Cerebellar nuclear complex (tissue), 1 donor: ENCODE data around the gene COX7A2L.

Experiments
- DNase-seq, 2 experiments: peaks; one replicate each; lab custom pipeline; 2025; lab: John Stamatoyannopoulos, UW

COX7A2L gene

GRCh38 chr2:42317945-42318344 is 43.1 kb downstream of the COX7A2L start:
- no peak for DNase-seq

DNA sequence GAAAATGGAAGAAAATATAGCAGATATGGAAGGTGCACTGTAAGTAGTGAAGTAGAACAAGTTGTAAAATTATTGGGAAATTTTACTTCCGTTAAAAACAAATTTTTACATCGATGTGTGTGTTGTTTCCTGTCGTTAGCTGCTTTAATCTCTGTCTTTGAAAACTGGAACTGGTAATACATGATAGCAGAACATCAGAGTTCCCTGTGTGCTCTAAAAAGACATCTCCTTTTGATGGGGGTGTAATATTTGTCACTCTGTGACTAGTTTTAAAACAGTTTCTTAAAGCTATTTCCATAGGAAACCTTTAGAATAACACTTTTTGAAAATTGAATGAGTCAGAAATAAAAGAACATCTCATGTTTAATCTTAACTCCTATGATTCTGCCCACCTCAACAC is 43.5 kb downstream of the COX7A2L start:
- DNase-seq = no peak

DNA sequence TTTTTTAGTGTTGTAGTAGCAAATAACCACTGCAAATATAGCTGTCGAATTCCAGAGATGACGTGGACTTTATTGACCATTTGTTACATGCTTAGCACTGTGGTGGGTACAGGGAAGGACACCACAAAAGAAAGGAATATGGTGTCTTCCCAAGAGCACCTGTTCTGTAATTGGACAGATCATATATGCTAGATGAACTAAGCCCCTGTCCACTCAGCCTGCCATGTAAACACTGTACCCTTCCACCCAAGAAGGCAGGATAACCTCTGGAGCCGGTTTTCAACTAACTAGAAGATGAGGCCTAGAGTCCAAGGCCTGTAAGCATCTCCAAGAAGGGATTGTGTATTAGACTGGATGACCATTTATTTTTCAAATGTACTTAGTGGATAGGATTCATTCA is 44.1 kb downstream of the COX7A2L start:
- no peak for DNase-seq

DNA sequence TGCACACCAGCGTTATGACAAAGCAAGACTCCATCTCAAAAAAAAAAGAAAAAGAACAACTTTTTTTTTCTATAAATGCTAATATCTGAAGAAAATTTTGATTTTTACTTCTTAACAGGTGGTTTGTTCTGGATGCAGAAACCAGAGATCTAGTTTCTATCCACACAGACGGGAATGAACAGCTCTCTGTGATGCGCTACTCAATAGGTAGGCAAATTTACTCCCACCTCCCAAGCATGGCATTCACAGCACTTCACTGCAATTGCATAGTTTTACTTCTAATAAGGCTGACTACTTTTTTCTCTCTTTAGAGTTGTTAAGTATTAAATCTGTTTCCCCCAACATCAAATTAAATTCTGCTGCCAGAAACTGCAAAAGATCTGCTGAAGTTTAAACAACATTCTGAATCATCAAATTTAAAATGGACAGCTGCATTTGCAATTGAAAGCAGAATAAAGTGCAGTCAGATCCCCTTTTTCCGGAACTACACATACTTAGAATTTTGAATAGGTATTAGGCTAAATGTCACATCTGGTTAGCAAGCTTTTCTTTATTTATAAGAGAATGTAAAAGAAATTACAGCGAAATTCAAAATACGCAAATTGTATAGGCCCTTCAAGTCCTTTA is 45.1 kb downstream of the COX7A2L start:
- no peak for DNase-seq

DNA sequence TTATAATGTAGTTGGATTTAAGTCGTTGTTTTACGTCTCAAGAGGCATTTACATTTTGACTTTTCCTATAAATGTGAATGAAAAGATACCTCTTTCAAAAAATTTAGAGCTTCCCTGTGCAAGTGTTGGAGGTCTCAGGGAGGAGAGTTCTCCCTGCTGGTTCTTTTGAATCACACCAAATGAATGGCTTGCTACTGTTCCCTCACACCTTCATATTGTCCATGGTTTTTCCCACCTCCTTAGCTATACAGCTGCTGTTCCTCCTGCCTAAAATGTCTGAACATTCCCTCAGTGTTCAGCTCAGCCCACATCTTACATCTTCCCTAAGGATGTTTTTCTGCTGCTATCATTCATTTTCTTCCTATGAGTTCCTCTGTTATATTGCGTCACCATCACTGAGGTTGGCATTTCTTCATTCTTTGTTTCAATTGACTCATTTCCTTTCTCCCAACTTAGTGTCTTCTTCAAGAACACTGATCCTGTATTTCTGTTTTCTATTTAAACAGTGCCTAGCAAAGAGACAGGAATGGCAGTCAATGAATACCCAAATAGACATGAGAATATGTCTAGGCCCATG is 46.0 kb downstream of the COX7A2L start:
- no peak for DNase-seq

DNA sequence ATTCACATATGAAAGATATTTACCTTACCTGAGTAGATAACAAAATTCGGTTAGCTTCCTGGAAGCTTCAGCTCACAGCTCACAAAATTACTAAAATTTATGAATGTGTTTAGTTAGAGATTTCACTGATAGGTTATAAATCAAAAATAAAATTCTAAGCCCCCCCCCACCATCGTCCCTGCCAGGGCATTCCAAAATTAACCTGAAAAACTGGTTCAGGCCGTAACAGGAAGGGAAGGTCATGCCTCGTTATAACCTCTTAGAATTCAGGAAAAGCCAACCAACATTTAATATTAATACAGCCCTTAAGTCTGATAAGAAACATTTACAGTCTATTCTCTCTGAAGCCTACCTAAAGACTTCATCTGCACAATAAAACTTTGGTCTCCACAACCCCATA is 48.9 kb downstream of the COX7A2L start:
- DNase-seq = no peak

DNA sequence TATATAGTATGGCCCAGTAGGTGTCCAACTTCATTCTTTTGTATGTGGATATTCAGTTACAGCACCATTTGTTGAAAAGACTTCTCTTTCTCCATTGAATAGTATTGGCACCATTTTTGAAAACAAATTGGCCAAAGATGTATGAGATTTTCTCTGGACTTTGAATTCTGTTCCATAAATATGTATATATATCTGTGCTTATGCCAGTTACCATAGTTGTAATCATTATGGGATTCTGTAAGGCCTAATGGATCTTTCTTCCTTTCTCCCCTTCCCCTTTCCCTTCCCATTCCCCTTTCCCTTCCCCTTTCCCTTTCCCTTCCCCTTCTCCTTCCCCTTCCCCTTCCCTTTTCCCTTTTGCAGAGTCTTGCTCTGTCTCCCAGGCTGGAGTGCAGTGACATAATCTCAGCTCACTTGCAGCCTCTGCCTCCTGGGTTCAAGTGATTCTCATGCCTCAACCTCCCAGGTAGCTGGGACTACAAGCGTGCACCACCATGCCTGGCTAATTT is 51.0 kb downstream of the COX7A2L start:
- DNase-seq = no peak

DNA sequence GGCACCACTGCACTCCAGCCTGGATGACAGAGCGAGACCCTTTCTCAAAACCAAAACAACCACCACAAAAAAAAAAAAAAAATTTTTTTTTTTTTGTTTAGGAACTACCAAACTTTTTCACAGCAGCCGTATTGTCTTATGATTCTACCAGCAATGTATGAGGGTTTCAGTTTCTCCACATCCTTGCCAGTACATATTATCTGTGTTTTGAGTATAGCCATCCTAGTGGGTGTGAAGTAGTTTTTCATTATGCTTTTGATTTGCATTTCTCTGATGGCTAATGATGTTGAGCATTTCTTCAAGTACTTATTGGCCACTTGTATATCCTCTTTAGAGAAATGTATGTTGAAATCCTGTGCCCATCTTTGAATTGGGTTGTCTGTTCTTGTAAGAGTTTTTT is 51.7 kb downstream of the COX7A2L start:
- DNase-seq = no peak

DNA sequence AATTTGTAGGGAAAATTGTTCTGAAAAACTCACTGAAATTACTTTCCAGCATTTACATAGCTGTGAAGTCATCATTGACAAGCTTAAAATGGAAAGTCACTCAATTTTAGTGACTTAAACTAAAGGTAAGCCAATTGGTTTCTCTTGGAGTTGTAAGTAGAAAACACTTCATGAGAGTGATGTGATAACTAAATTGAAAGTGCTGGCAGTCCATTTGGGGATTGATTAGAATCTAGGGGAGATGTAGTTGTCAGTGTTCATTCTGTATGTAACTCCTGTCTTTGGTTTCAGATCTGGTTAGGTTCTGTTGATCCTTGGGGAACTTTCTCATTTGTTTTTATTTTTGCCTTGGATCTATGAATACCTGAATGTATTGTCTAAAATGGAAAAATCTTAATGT is 53.8 kb downstream of the COX7A2L start:
- no peak for DNase-seq

DNA sequence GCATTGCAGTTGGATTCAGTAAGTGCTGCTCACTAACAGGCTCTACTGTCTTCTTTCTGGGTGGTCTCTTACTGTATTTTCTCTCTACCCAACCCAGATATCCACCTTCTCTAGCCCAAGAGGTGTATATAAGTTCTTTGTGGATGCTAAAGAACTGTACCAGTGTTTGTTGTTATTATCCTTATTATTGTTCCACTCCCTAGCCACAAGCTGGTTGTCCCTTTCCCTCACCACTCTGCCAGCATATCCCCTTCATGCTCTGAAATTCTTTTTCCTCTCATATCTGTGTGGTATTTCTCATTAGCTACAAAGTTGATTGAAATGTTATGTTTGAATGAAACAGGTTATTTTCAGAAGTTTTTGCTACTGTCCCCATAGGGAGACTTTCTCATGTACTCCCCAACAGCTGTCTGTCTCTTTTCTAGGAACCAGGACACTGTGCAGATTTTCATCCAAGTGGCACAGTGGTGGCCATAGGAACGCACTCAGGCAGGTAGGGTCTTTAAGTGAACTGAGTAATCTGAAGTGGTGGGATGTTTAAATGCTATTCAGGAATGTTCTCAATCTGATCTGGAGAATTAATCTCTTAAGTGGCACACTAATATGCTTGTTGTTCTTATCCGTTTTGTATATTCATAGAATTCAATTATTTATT is 56.8 kb downstream of the COX7A2L start:
- no peak for DNase-seq

DNA sequence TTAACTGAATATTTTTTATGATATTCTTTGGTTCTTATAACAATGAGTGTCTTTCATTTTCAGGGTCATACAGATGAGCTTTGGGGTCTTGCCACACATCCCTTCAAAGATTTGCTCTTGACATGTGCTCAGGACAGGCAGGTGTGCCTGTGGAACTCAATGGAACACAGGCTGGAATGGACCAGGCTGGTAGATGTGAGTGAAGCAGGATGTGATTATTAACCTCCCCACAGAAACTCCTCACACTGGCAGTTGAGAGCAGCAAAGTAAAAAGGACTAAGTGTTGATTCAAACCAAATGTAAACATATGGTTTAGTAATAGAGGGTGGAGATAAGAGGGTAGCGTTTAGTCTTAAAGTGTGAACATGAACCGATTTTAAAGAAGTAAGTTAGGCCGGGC is 57.8 kb downstream of the COX7A2L start:
- no peak for DNase-seq

GRCh38 chr2:42300527-42300926 is 60.5 kb downstream of the COX7A2L start:
- no peak for DNase-seq
